ENCODE results near the gene PLCB2.

The PLCB2 gene

DNA sequence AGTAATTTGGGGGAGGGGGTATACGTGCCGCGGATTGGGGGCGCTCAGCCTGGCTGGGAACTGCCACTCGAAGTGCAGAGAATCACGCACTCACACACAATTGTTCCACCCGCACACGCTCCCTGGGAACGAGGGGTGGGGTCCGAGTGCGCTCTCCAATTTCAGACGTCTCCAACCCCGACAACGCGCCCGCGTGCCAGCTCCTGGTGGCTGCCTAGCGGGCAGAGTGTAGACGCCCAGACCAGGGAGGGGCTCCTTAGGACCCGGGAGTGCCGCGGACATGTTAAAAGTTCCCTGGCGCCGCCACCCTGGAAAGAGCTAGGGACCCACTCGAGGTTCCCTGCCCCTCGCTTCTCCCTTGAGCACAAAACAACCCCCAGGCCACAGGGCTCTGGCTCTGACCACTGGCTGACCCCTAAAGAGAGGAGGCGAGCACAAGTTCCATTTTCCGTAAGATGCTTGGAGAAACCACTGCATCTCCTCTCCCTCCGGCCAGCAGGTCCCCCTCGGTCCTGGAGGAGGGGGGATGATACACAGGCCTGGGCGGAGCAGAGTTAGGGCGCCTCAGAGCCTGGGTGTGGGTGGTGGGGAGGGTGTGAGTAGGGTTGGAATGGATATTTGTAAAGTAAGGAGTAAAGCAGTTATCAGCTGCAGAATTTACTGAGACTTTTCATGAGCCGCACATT lies 24.0 kb downstream of the PLCB2 start:
- DNase-seq: no peak

DNA sequence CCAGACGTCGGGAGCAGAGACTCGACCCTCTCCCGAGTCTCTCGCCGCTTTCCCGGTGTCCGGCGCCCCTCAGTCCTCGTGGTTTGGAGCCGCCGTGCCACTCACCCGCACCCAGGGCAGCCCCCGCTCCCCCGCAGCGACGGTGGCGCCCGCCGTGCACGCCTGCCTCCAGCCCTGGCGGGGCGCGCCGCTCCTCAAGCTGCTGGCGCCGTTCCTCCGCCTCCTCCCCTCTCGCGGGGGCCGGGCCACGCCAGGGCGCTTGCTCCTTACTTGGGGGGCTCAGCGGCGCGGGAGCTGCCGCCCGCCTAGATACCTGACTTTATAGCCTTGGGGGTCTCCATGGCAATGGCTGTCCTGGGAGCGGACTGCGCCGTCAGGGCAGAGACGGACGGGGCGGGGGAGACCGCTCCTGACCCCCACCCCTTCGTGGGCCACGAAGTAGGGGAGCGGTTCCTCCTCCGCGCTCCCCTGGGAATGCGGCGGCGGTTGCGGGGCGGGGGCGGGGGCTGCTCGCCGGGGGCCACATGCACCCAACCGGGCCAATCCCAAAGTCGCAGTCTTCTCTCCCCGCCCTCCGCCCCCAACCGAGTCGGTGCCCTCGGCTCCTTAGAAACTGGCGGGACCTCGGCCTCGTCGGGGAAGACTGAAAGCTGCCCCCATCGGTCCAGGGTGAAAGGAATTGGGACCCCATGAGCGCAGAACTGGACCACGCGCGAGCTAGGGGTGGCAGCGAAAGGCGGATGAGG lies 24.7 kb downstream of the PLCB2 start, which contains the start of gene ANKRD63:
ANKRD63 (minus strand) TSS at position 196 of the 746 bp plus-strand sequence. CDS start 478 bp downstream, outside the sequence.
- peak in 1 of 2 experiments; percentile 40 for DNase-seq

DNA sequence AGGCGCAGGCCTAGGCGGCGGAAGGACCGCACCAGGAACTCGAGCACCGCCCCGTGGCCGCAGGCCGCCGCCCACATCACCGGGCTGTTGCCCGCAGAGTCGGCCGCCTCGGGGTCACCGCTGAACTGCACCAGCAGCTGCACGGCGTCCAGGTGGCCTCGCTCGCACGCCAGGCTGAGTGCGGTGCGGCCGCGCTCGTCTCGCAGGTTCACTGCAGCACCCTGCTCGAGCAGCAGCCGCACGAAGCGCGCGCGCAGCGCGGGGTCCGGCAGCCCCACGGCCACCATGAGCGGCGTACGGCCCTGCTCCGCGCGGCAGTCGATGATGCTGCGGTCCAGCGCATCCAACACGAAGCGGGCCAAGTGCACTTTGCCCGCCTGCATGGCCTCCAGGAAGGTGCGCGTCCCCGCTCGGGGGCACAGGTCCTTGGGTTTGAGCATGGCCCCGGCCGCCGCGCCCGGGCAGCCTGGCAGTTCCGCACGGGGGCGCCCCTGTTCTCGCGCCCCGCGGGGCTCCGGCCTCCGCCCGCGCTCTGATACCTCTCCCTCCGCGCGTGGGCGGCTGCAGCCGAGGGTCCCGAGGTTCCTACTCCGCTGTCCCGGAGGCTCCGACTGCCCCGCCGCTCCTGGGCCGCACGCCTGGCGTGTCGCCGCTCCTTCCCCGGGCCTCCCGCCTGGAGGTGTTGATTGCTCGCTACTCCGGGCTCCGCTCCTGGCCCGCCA lies 25.4 kb downstream of the PLCB2 start:
- DNase-seq: peak; percentile 15 to 49

DNA sequence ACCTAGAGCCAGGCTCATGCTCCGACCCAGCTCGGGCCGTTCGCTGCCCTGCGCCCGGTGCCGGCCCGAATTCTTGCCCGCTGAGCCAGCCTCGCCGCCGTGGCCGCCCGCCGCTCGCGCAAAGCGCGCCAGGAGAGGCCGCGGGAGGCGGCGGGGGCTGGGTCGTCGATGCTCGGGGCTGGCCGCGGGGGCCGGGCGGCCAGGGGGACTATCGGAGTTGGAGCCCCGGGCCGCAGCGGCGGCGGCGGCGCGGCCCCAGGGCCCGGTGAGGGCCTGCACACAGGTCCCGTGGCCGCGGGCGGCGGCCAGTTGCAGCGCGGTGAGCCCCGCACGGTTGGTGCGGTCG lies 26.0 kb downstream of the PLCB2 start:
- DNase-seq: no peak

DNA sequence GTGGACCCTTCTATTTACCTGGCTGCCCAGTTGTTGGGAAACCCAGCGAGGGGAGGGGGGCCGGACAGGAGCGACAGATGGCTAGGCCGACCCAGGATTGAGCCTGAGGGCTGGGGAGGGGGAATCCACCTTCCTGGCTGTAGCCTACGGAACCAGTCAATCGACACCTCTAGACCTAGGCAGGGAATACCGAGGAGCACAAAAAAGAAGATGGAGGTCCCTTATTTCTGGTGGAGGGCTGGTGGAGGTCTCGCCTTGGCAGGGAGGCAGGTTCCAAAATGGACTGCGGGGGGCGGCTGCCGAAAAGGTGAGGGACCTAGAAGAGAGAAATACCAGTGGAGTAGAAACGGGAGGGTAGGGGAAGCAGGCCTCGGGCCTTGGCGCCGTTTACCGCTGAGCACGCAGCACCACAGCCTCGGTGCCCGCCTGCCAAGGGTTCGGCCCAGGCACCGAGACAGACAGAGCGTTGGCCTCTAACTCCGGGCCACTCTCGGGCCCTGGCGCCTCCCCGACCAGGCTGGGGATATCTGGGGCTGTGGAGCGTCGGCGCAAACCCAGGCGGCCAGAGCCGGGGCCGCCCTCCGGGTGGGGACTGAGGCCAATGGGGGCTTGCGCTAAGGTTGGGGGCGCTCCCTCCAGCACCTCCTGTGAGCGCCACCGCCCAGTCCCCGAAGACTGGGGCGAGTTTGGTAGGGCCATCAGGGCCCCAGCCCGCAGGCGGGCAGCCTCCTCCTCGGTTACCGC lies 26.5 kb downstream of the PLCB2 start:
- no peak for DNase-seq

DNA sequence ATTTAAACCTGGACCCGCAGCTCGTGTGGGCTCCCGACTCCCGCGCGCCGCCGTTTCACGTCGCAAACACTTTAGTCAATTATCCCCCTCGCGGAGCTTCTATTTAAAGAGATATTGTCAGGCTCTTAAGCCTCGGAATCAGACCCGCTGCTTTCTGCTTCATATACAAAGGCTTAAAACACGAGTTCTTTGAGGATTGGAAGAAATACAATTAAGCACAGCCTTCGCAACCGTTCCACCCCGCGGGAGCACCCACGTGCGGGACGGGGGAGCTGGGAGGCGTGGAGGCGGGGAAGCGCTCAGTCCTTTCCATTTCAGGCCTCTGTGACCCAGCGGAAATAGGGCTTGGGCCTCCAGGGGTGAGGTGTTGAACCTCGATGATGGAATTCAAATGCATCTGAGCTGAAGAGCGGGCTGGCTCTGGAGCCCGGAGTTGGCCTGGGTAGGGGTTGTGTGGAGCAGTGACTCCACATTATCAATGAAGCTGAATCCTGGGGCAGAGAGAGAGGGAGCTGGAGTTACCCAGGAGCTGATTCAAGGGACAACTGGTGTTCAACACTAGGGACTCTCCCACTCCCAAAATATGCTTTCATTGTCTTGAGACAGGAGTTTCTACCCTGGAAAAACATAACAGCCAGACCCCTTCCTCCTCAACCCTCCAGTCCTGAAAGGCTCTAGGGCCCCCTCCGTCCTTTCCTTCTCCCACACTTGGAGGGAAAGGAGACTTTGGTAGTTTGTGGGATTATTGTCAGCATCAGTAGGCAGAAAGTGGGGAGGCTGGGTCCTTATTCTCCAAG lies 27.3 kb downstream of the PLCB2 start:
- DNase-seq: no peak

DNA sequence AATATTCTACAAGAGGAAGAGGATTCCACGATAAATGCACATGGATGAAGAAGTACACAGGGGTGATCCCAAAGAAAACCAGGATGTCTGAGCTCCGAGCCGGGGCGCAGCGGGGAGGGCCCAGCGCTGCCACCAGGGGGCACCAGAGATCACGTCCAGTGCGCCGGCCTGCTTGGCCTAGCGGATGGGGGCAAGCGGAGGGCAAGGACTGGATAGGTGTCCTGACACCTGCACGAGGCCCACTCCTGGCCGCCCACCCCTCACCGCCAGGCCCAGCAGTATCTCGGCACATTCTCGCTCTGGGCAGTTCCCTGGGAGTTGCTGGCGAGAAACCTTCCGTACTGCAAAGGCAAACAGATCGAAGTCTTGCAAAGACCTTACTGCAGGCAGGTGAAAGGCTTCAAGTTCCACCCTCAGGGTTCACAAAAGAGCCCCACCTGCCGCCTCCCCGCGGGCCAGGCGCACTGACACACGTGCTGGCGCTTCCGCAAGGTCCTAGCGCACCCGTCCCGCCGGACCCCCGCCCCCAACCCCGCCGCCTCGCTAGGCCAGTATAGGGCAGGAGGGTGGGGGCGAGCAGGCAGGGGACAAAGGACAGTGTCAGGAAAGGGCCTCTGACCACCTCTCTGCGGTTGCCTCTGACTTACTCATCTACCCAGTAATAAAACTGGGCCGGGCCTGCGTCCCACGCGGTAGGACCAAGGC lies 28.1 kb downstream of the PLCB2 start:
- peak; percentile 32 to 40 for DNase-seq

DNA sequence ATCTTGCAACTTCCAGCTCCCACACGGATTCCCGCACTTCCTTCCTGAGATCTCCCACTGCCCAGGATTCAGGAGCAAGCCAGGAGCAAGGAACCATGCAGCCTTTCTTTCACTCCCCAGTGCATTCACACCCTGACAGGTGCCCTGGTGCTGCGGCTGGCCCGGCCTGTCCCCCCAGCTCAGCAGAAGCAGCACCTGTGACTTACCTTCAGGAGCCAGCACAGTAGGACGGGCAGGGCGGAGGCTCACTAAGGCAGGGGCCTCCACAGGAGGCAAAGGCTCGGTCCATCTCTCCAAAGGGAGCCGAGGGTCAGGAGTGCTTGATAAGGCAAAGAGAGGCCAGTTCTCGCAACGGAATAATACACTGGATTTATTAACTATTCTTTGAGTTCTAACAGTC lies 29.7 kb downstream of the PLCB2 start:
- no peak for DNase-seq

DNA sequence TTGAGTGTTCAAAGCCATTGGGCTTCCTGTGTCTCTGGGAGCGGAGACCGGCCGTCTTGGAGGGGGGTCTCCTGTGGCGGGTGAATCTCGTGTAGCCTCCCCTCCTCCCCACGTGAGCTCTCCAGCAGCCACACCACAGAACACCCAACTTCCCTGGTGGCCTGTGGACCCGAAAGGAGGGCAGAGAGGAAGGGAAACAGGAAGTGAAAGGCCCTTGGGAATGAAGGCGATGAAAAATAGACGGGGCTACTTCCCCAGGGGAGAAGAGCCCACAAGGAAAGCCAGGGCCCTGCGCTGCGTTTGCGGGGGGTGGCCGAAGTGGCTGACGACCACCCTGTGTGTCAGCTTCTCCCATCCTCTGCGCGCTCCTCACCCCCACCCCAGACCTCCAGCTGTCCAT lies 30.3 kb downstream of the PLCB2 start:
- no peak for DNase-seq

DNA sequence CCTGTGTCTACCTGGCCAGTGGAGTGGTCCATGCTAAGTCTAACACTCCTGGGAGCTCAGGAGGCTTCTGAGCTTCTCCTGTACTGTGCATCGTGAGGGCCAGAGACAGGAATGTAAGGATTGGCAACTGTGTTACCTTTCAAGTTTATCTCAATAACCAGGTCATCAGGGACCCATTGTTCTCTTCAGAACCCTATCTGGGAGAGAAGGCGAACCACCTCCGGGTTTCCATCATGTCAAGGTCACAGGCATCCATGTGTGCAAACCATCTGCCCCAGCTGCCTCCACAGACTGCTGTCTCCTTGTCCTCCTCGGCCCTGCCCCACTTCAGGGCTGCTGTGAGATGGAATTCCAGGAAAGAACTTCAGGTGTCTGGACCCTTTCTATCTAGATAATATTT lies 30.8 kb downstream of the PLCB2 start:
- no peak for DNase-seq

DNA sequence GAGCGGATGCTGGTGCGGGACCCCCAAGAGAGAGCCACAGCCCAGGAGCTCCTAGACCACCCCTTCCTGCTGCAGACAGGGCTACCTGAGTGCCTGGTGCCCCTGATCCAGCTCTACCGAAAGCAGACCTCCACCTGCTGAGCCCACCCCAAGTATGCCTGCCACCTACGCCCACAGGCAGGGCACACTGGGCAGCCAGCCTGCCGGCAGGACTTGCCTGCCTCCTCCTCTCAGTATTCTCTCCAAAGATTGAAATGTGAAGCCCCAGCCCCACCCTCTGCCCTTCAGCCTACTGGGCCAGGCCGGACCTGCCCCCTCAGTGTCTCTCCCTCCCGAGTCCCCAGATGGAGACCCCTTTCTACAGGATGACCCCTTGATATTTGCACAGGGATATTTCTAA lies 31.8 kb downstream of the PLCB2 start:
- no peak for DNase-seq

DNA sequence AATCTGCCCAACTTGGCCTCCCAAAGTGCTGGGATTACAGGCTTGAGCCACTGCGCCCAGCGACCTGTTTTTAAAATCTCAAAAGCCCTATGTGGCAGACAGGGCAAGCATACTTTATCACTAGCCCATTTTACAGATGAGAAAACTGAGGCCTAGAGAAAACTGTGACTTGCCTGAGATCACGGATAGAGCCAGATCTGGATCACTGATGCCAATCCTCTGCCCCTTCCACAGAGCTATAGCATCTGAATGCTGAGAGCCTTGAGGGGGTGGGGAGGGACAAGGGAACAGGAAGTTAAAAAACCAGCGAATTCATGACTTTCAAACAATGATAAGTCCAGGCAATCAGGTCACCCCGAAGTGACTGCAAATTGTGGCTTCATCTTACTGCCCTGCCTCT lies 32.2 kb downstream of the PLCB2 start:
- no peak for DNase-seq

DNA sequence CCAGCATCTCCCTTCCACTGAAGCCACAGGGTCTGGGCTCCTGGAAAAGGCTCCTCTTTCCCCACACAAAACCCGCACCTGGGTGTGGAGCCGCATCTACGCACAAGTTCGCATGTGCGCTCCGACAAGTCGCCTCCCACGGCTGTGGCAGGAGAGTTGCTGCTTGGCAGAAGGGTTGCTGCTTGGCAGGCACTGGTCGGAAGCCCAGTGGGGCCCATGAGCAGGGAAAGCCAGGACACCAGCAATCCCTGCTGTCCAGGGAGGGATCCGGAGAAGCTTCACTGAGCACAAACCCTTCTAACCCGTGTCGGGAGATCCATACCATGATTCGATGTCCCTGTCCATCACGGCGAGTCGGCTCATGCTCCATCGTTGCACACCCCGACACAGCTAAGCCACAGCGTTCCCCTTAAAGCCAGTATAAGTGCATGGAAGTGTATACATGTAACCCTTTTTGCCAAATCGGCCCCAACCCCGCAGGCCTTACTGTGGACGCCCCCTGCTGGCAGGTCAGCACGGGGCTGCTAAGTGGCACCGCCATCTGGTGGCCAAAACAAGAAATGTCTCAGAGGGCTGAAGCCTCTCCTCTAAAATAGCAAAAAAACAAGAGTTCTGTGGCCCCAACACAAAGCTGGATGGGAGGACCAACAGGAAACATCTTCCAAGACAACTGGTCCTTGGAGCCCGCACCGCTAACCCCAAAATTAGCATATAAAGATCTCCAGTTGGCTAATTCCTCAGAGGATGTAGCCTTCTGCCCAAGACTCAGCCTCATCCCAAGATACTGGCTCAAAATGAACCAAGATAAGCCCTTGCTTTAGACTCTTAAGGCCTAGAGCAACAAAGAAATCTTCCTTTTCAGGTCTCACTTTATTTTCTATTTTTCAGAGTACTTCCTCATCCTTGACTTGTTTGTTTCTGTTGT lies 33.1 kb downstream of the PLCB2 start:
- DNase-seq: peak; percentile 73 to 77

DNA sequence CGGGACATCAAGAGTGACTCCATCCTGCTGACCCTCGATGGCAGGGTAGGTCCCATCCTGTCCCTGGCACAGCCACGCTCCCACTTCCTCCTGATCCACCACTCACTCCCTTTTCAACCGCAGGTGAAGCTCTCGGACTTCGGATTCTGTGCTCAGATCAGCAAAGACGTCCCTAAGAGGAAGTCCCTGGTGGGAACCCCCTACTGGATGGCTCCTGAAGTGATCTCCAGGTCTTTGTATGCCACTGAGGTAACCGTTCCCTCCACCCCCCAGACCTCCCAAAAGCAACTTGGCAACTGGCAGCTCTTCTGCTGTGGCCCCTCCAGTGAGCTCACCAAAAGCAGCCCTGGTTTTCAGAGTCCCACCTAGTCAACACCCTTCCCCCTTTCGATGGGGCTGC lies 34.3 kb downstream of the PLCB2 start:
- DNase-seq: no peak

DNA sequence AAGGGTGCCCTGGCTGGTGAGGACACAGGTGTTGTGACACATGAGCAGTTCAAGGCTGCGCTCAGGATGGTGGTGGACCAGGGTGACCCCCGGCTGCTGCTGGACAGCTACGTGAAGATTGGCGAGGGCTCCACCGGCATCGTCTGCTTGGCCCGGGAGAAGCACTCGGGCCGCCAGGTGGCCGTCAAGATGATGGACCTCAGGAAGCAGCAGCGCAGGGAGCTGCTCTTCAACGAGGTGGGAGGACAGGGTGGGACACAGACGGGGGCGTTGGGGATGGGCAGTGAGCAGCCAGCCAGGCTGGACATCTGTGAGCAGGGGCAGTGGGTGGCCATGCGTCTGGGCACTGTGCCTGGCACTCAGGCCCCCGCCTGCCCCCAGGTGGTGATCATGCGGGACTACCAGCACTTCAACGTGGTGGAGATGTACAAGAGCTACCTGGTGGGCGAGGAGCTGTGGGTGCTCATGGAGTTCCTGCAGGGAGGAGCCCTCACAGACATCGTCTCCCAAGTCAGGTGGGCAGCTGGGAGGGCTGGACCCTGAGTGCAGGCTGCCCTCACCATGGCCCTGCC lies 35.2 kb downstream of the PLCB2 start:
- DNase-seq: no peak

DNA sequence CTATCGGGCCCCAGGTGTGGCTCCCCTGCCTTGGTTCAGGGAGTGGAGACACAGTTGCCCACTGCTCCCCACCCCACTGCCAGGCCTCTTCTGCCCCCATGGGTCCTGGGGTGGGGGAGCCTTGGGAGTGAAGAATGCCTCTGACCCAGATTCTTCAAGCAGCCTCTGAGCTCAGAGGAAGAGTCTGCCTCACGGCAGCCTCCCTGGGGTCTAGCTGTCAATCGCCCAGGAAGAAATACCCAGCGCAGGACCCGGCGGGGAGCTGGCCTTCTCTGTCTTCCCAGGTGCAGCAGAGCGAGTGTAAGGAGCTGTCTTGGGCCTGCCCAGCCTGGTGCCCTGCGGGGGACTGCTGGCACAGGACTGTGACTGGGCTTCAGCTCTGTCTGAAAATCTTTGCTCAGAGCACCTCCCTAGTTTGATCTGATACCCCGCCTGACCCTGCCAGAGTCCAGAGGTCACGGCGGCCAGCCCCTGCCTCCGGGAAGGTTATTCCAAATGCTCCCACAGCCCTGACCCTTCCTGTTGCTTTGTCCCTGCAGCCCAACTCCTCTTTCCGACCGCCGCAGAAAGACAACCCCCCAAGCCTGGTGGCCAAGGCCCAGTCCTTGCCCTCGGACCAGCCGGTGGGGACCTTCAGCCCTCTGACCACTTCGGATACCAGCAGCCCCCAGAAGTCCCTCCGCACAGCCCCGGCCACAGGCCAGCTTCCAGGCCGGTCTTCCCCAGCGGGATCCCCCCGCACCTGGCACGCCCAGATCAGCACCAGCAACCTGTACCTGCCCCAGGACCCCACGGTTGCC lies 35.9 kb downstream of the PLCB2 start:
- no peak for DNase-seq

DNA sequence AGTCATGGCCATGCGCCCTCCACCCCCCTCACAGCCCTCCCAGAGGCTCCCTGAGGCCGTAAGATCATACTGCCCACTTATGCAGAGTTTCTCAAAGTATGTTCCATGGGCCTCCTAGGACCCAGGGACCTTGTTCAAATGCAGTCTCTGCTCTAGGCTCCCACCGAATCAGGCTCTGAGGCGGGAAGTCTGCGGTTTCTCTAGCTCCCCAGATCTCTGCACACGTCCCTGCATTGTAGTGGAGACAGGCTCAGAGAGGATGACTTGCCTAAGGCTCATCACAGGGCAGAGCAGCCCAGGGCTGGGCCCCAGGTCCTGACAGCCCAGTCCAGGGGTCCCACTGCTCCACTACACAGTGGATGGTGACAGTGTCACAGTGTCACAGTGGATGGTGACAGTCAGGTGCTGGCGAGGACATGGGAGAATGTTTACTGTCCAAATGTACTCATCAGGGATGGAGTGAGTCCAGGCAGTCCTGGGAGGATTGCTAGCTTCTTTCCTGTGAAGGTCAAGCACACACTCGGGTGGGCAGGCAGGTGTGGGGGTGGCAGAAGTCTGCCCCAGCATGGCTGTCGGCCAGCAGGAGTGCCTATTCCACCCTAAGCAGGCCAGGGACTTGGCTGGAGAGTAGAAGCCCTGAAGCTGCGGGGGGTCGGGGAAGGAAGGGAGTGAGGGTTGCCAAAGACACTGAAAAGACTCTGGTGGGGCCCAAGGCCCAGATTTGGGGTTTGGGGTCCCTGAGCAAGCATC lies 37.3 kb downstream of the PLCB2 start:
- no peak for DNase-seq

DNA sequence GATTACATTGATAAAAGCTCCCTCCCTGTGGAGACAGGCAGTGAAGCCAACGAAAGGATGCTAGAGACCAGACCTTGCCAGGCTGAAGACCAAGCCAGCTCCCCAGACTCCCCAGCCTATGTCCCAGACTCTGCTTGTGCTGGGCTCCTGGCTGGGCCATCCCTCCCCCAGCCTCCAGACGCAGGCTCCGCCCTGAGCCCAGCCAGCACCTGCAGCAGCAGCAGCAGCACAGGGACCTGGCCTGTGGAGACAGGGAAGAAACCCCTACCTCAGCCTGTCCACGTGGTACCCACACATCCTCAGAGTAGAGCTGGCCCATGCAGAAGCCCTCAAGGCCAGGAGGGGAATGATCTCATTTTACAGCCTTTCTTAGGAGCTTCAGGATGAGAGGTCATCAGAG lies 38.1 kb downstream of the PLCB2 start:
- DNase-seq: no peak

DNA sequence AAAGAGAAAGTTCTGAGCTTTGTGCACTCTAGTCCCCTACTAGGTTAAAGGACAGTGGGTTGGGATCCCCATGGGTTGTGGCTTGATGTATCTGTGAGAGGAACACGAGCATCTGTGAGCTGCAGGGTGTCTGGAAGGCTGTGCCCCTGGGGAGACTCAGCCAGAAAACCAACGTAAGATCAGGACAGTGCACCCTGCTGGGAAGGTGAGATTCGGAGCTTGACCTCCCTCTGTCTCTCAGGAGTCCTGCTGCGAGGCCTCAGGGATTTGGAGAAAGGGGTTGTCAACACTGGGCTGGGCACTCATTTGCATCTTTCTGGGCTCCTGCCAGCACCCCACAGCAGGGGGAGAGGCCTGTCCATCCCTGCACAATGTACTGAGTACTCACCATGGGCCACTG lies 40.1 kb downstream of the PLCB2 start:
- DNase-seq: no peak

Data from NCI-H2081 (cell line).